ENCODE measurements around the gene ANKRD18B.
A peak's percentile ranks its signal among the peaks of the same experiment; 100 is the strongest.
"Not testable (repeated sequence)": the region's sequence is repeated elsewhere in the genome, so short reads cannot be mapped to it uniquely, and the experiment has no call there.

Gene ANKRD18B

GRCh38 chr9:33587799-33588198, 63.7 kb downstream of the ANKRD18B start:
- not testable (repeated sequence) for DNase-seq (ENCODE audit: low read depth); H3K4me3 ChIP-seq (ENCODE audit: control insufficient read depth, low read depth, low read length)

DNA sequence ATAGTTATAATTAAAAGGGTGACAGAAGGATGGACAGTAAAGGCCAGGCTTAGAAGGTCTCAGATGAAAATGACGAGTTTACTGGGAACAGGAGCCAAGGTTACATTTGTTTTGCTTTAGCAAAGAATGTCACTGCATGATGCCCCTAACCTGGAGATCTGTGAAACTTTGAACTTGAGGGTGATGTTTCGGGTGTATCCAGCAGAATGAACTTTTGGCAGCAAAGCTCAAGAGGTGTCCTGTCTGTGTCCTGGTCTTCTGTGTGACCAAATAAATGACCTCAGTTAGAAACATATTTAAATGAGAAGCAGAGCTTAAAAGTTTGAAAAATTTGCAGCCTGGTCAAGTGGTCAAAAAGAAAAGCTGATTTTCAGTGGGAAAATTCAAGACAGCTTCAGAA, 64.8 kb downstream of the ANKRD18B start:
- DNase-seq (ENCODE audit: low read depth), result not testable (repeated sequence)

DNA sequence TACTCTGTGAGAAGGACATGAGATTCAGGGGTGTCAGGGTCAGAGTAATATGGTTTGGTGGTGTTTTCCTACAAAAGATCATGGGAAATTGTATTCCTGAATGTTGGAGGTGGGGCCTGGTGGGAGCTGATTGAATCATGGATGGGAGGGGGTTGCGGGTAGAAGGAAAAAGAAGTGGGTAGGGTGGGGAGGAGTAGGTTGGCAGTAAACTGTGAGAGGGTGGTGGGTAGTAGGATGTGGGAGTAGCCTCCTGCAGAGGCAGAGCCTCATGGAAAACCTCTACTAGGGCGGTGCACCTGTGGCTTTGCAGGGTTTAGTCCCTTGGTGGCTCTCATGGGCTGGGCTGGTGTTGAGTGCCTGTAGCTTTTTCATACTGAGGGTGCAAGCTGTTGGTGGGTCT, 66.8 kb downstream of the ANKRD18B start:
- H3K4me3 ChIP-seq (ENCODE audit: control insufficient read depth, low read depth, low read length); DNase-seq (ENCODE audit: low read depth): not testable (repeated sequence)

More for the DNA sequence above, 64.8 kb downstream of the ANKRD18B start:
- not testable (repeated sequence) for H3K4me3 ChIP-seq (ENCODE audit: control insufficient read depth, low read depth, low read length)

DNA sequence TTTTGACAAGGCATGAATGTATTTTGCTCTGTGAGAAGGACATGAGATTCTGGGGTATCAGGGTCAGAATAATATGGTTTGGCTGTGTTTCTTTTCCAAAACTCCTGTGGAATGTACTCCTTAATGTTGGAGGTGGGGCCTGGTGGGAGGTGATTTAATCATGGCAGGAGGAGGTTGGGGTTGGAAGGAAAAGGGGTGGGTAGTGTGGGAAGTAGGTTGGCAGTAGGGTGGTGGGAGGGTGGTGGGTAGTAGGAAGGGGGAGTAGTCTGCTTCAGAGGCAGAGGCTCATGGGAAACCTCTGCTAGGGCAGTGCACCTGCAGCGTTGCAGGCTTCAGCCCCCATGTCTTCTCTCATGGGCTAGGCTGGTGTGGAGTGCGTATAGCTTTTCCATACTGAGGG, 72.9 kb downstream of the ANKRD18B start:
- DNase-seq (ENCODE audit: low read depth); H3K4me3 ChIP-seq (ENCODE audit: control insufficient read depth, low read depth, low read length): not testable (repeated sequence)

DNA sequence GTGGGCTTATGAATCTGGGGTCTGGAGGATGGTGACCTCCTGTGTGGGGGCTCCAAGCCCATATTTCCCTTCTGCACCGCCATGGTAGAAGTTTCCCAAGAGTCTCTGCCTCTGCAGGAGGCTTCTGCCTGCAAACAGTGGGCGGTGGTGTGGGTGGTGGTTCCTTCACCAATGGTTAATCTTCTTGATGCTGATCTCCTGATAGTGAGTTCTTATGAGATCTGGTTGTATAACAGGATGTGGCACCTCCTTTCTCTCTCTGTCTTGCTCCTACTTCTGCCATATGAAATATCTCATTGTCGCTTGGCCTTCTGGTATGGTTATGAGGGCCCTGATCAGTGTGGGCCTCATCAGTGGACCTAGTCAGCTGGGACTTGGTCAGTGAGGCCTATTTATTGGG, 73.3 kb downstream of the ANKRD18B start:
- H3K4me3 ChIP-seq (ENCODE audit: control insufficient read depth, low read depth, low read length); DNase-seq (ENCODE audit: low read depth): not testable (repeated sequence)

GRCh38 chr9:33598796-33599379, 74.8 kb downstream of the ANKRD18B start:
- DNase-seq (ENCODE audit: low read depth); H3K4me3 ChIP-seq (ENCODE audit: control insufficient read depth, low read depth, low read length): not testable (repeated sequence)

GRCh38 chr9:33600911-33601310, 76.9 kb downstream of the ANKRD18B start:
- not testable (repeated sequence) for H3K4me3 ChIP-seq (ENCODE audit: control insufficient read depth, low read depth, low read length)

DNA sequence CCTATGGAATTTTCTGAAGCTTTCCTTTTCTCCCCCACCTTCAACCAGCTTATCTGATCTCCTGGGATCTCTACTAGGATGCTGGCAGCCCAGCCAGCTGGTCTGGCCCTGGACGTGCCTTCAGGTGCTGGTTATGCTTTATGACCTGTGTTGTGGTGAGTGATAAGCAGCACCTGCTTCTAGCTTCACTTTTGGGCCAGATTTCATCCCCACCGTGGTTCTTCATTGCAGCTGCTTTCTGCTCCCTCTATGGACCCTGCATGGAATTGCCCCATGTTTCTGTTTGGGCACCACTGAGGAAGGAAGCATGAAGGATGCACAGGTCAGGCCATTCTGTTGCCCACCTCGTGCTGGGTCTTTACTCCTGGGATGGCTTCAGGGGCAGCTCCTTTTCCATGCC, 80.2 kb downstream of the ANKRD18B start:
- not testable (repeated sequence) for H3K4me3 ChIP-seq (ENCODE audit: control insufficient read depth, low read depth, low read length); DNase-seq (ENCODE audit: low read depth)
- TF ChIP-seq CTCF (conservative IDR thresholded peaks at IDR 0.05; ENCODE audit: control insufficient read depth, insufficient read depth, low read depth, low read length), result peak; percentile 33

More at GRCh38 chr9:33600911-33601310, 76.9 kb downstream of the ANKRD18B start:
- DNase-seq (ENCODE audit: low read depth), result not testable (repeated sequence)

GRCh38 chr9:33604936-33605335, 80.9 kb downstream of the ANKRD18B start:
- not testable (repeated sequence) for H3K4me3 ChIP-seq (ENCODE audit: control insufficient read depth, low read depth, low read length); DNase-seq (ENCODE audit: low read depth)

DNA sequence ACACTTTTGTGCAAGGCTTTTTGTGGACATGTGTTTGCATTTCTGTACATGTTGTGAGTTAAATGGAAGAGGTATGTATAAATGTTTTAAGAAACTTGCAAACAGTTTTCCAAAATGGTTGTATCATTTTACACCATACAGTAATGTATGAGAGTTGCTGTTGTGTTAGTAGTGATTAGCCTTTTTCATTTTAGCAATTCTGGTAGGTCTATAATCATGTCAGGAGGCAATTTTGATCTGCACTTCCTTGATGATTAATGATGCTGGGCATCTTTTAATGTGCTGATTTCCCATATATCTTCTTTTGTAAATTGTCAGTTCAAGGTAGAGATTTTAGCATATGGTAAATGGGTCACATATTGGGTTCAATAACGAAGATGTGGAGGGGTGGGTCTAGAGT, 87.3 kb downstream of the ANKRD18B start:
- H3K4me3 ChIP-seq (ENCODE audit: control insufficient read depth, low read depth, low read length), result no peak overlapping the region
- TF ChIP-seq CTCF (conservative IDR thresholded peaks at IDR 0.05; ENCODE audit: control insufficient read depth, insufficient read depth, low read depth, low read length), result no peak
- no peak for DNase-seq (ENCODE audit: low read depth)

- DNase-seq (ENCODE audit: low read depth); H3K4me3 ChIP-seq (ENCODE audit: control insufficient read depth, low read depth, low read length): not testable (repeated sequence)
Observed at GRCh38 chr9:33612410-33612809, 88.4 kb downstream of the ANKRD18B start.

DNA sequence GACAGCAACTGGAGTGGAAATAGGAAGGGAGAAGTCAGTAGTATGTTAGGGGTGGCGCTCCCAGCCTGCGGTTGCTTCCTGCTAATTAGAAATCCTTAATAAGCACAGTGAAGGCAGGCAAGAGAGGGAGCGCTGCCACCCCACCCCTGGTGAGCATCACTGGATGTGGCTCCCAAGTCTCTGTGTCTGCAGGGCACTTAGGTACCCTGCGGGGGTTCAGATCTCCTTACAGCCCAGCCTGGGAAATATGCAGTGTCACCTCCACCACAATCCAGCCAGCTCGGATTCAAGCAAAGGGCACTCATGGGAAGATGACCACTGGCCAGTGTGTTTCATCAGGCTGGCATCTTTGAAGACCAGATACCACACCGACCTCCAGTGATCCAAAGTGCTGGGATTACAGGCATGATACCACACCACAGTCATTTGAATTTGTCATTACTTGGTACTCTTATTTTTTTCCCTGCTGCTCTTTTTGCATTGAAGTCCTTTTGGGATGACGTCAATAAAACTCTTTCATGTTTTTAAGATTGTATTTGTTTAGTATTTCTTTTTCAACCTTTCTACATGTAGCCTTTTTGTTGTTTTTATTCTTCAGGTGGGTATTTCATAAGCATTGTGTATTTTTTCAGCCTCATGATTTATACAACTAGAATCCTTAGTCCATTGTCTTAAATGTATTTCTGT, 90.1 kb downstream of the ANKRD18B start:
- H3K4me3 ChIP-seq (ENCODE audit: control insufficient read depth, low read depth, low read length), result no peak overlapping the region
- no peak for TF ChIP-seq CTCF (conservative IDR thresholded peaks at IDR 0.05; ENCODE audit: control insufficient read depth, insufficient read depth, low read depth, low read length)
- no peak for DNase-seq (ENCODE audit: low read depth)

DNA sequence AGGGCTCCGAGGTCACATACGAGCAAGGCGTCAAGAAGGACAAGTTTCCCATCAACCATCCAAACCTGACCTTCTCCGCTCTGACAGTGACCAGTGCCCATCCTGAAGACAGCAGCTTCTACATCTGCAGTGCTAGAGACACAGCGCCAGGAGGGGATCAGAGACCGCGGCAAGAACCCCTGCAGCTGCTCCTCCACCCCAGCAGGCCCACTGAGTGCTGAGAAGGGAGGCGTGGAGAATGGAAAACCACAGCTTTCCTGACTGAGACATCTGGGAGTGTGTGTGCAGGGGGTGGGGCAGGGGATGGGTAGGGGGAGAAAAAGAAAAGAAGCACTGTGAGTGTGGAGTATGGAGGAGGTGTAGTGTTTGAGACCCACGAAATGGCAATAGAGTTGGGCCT, 94.3 kb downstream of the ANKRD18B start:
- DNase-seq (ENCODE audit: low read depth); H3K4me3 ChIP-seq (ENCODE audit: control insufficient read depth, low read depth, low read length): not testable (repeated sequence)

Data from fibroblast of mammary gland (primary cell).